ENCODE results near the gene VWF.

VWF gene

GRCh38 chr12:5973461-5974115 is 150.9 kb downstream of the VWF start:
- no peak for DNase-seq

GRCh38 chr12:5972387-5972786 is 152.1 kb downstream of the VWF start:
- no peak for DNase-seq

- no peak for DNase-seq
These were observed 153.1 kb downstream of the VWF start for GRCh38 chr12:5971194-5971850.

- no peak for DNase-seq
These were observed 154.3 kb downstream of the VWF start for GRCh38 chr12:5969974-5970690.

GRCh38 chr12:5969156-5969973 is 155.1 kb downstream of the VWF start:
- DNase-seq, result no peak

GRCh38 chr12:5967645-5968415 is 156.6 kb downstream of the VWF start:
- no peak for DNase-seq

GRCh38 chr12:5966486-5967095 is 157.9 kb downstream of the VWF start:
- DNase-seq, result no peak

- DNase-seq, result peak; percentile 48
These were observed 158.5 kb downstream of the VWF start for GRCh38 chr12:5965950-5966383.

- DNase-seq, result no peak
These were observed 159.3 kb downstream of the VWF start for GRCh38 chr12:5964913-5965900.

GRCh38 chr12:5963515-5963914 is 161.0 kb downstream of the VWF start:
- DNase-seq, result no peak

GRCh38 chr12:5960783-5961182 is 163.7 kb downstream of the VWF start:
- DNase-seq, result no peak

GRCh38 chr12:5956987-5957386 is 167.5 kb downstream of the VWF start:
- no peak for DNase-seq

- DNase-seq, result no peak
These were observed 169.8 kb downstream of the VWF start for GRCh38 chr12:5954661-5955060.

GRCh38 chr12:5953835-5954586 is 170.5 kb downstream of the VWF start:
- DNase-seq, result no peak

GRCh38 chr12:5952031-5952430 is 172.4 kb downstream of the VWF start:
- DNase-seq, result no peak

- no peak for DNase-seq
These were observed 175.8 kb downstream of the VWF start for GRCh38 chr12:5948696-5949095.

GRCh38 chr12:5947006-5947405 is 177.5 kb downstream of the VWF start:
- DNase-seq, result no peak

GRCh38 chr12:5946388-5946787 is 178.1 kb downstream of the VWF start:
- DNase-seq, result no peak

- DNase-seq, result no peak
These were observed 179.1 kb downstream of the VWF start, which contains the start of gene ANO2 for GRCh38 chr12:5945071-5946008. TSS of gene ANO2 (minus strand) at chr12:5945259. CDS start at chr12:5945217, 42 bp downstream.
